ENCODE data around the gene EYA4. TPM values are rescaled to one million over a fixed set of nuclear protein-coding genes. Genes with fewer than 3 reads are reported as not detected.
A peak's percentile ranks its signal among the peaks of the same experiment; 100 is the strongest.

The EYA4 gene
- total RNA-seq, 2 donors from 2014 or later = not detected

GRCh38 chr6:133478673-133479072 lies 237.5 kb downstream of the EYA4 start:
- ATAC-seq (no peak), DNase-seq (ENCODE audit: low spot score in 2 of 2) (no peak)
- no peaks in the 10 kb centered on the region for H3K9me3 Mint-ChIP-seq
- H3K27ac Mint-ChIP-seq = no peak overlapping the region
- no peaks in the 10 kb centered on the region for H3K36me3 Mint-ChIP-seq

GRCh38 chr6:133487174-133487573 lies 246.0 kb downstream of the EYA4 start:
- no peaks in the 10 kb centered on the region for H3K36me3 Mint-ChIP-seq
- no peak for ATAC-seq

GRCh38 chr6:133495205-133495903 lies 254.2 kb downstream of the EYA4 start:
- ATAC-seq (no peak), DNase-seq (ENCODE audit: low spot score in 2 of 2) (no peak)
- no peak overlapping the region for H3K27ac Mint-ChIP-seq
- peaks cover 3 to 5% of the 10 kb centered on the region in 2 donors for H3K9me3 Mint-ChIP-seq
- H3K36me3 Mint-ChIP-seq = no peaks in the 10 kb centered on the region

More at GRCh38 chr6:133487174-133487573, 246.0 kb downstream of the EYA4 start:
- no peak overlapping the region for H3K27ac Mint-ChIP-seq
- H3K9me3 Mint-ChIP-seq = peaks cover 14 to 17% of the 10 kb centered on the region in 2 donors
- no peak for DNase-seq (ENCODE audit: low spot score in 2 of 2)

DNA sequence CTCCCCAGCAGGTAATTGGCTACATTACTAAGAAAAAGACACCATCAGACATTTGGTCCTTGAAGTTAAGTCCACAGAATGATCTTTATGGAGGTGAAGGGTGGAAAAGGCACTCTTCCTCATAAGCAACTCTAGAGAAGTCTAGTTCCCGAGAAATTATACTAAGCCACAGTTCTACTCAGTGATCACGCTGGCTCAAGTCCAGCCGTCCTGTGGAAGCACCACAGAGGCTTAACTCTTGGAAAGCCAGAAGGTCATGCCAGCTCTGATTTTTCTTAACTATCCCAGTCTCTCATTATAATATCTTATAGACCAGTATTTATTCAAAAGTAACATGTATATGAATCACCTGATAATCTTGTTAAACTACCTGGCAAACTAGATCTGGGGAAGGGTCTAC lies 258.5 kb downstream of the EYA4 start:
- DNase-seq (ENCODE audit: low spot score in 2 of 2) (no peak), ATAC-seq (no peak)
- Mint-ChIP-seq H3K9me3 (no peaks in the 10 kb centered on the region), H3K27ac (no peak overlapping the region), H3K36me3 (no peaks in the 10 kb centered on the region)

DNA sequence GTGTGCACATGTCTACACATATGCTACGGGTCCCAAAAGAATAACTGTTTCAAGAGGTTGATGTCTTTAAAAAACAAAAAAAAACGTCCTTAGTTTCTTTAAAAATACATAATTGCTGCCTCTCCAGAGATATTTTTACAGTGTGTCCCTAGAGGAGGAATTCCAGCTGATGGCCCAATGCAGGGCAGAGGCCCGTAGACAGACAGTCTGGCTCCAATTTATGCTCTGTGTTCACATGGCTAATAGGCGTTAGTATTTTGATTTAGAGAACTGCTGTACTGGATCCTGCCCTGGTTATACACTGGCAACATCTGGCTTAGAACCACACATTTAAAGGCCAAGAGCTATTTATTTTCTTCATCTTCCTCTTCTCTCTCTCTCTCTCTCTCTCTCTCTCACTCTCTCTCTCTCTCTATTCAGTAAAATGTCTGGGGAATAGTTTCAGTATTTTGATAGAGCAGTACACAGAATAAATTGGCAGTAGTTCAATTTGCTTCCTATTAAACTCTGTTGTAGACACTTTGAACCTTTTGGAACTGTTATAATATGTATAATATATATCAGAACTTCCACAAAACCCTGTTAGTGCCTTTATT lies 260.6 kb downstream of the EYA4 start:
- H3K9me3 Mint-ChIP-seq = no peaks in the 10 kb centered on the region
- H3K36me3 Mint-ChIP-seq = no peaks in the 10 kb centered on the region
- ATAC-seq (no peak), DNase-seq (ENCODE audit: low spot score in 2 of 2) (no peak)
- no peak overlapping the region for H3K27ac Mint-ChIP-seq

DNA sequence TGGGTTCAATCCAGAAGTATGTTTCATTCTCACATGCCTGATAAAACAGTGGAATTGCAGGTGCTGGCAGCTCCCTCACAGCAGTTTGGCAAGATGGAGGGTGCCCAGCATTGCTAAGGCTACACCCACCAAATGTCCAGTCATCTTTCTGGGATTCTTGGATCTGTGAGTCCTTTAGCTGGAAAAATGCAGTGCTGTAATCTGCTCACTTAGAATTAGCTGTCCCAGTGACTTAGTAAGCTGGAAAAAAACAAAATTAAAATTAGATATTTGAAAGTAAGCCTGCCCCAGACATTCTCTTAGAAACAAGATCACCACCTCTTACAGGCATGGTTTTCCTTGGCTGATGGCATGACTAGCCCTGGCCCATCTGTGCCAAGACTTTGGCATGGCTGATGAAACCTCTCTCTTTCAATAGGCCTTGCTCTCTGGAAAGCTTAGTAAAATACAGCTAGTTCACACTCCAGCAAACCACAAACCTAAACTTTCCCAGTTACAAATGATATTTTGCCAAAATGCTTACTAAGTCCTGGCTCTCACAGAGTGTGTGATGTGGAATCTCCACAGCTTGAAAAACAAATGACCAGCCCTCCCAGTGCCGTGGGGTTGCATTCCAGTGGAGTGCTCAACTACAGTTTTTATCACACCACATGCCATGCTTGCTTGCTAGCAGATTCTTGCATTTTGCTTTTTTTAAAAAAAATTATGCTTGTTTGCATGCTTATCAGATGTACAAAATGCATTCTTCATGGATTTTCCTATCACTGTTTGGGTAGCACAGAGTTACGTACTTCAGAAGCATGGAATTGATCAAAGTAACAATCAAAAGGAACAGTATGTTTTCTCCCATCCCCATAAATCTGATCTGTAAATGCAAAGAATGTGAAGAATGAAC lies 261.5 kb downstream of the EYA4 start:
- no peak overlapping the region for H3K27ac Mint-ChIP-seq
- no peaks in the 10 kb centered on the region for H3K36me3 Mint-ChIP-seq
- DNase-seq (ENCODE audit: low spot score in 2 of 2) (no peak), ATAC-seq (no peak)
- H3K9me3 Mint-ChIP-seq = no peaks in the 10 kb centered on the region

DNA sequence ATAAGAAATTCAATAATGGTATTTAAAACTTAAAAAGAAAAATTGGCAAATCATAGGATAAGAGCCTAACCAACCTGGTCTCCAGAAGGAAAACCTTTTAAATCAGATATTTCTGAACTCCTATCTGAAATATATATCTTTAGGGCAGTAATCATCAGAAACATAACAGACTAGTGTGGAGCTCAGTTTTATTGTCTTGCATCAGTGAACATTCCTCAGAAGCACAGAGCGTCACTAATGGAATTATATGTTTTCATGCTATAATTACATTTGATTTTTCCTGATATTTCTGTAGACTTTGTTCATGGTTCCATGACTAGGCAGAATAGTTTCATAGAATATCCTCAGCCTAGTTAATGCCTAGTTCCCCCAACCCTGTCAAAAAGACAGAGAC lies 262.2 kb downstream of the EYA4 start:
- no peaks in the 10 kb centered on the region for H3K36me3 Mint-ChIP-seq
- H3K27ac Mint-ChIP-seq = no peak overlapping the region
- no peaks in the 10 kb centered on the region for H3K9me3 Mint-ChIP-seq
- no peak for DNase-seq (ENCODE audit: low spot score in 2 of 2)
- ATAC-seq = no peak

DNA sequence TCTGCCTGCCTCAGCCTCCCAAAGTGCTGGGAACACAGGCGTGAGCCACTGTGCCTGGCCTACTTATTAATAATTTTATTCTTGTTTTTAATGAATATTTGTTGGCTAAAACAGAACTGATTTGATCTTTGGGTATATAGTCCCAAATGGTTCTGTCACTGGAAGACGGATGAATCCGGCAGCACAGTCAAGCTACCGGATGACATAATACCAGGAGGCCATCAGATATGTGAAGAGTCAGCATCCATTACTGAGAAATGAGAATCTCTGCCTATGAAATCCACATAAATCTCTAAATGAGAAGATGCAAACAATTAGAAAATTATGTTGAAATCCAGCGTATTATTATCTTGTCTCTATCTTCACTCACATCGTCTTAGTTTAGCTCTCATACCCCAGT lies 263.0 kb downstream of the EYA4 start:
- ATAC-seq (no peak), DNase-seq (ENCODE audit: low spot score in 2 of 2) (no peak)
- Mint-ChIP-seq H3K27ac (no peak overlapping the region), H3K9me3 (no peaks in the 10 kb centered on the region), H3K36me3 (no peaks in the 10 kb centered on the region)

GRCh38 chr6:133504761-133505160 lies 263.6 kb downstream of the EYA4 start:
- ATAC-seq (no peak), DNase-seq (ENCODE audit: low spot score in 2 of 2) (no peak)
- no peaks in the 10 kb centered on the region for H3K36me3 Mint-ChIP-seq
- no peak overlapping the region for H3K27ac Mint-ChIP-seq
- no peaks in the 10 kb centered on the region for H3K9me3 Mint-ChIP-seq

DNA sequence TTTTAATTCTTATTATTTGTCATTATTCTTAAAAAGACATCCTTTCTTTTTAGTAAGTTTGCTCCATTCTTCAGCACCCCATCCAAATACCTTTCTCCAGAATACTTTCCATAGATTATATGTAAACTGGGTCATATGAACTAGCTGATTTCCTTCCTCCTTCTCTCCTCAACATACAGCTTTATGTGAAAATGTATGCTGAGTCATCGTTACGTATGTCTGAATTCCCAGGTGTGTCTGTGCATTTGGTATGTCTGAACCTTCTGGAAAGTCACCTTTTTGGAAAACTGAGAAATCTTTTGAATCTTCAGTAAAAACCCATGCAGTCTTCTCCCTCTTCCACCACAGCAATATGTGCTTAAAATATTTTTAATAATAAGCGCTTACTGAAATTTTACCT lies 264.5 kb downstream of the EYA4 start:
- H3K36me3 Mint-ChIP-seq = no peaks in the 10 kb centered on the region
- no peak overlapping the region for H3K27ac Mint-ChIP-seq
- H3K9me3 Mint-ChIP-seq = no peaks in the 10 kb centered on the region
- ATAC-seq = no peak
- no peak for DNase-seq (ENCODE audit: low spot score in 2 of 2)

GRCh38 chr6:133512410-133513016 lies 271.4 kb downstream of the EYA4 start:
- ATAC-seq = no peak
- Mint-ChIP-seq H3K36me3 (no peaks in the 10 kb centered on the region), H3K9me3 (peaks cover 0 to 4% of the 10 kb centered on the region in 2 donors), H3K27ac (no peak overlapping the region)
- peak in 1 of 2 donors; percentile 8 for DNase-seq (ENCODE audit: low spot score in 2 of 2)

DNA sequence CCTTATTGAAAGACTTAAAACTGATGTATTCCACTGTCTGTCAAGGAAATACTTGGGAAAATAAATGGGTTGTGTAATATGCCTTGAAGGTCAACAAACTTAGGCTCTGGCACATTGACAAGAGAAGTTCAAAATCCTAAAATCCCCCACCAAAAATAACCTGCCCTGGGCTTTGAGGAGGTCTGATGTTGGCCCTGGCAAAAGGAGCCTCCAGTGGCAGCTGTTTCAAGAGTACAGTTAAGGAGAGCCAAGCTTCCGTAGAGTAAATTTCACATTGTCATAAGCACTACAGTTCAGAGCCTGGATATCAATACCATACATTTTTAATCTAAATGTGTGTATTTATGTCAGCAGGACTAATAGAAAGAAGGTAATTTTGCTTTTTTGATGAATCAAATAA lies 282.7 kb downstream of the EYA4 start:
- H3K27ac Mint-ChIP-seq = no peak overlapping the region
- H3K36me3 Mint-ChIP-seq = no peaks in the 10 kb centered on the region
- ATAC-seq = no peak
- DNase-seq (ENCODE audit: low spot score in 2 of 2) = no peak
- no peaks in the 10 kb centered on the region for H3K9me3 Mint-ChIP-seq

GRCh38 chr6:133526436-133526835 lies 285.3 kb downstream of the EYA4 start:
- Mint-ChIP-seq H3K27ac (no peak overlapping the region), H3K36me3 (no peaks in the 10 kb centered on the region), H3K9me3 (no peaks in the 10 kb centered on the region)
- ATAC-seq (no peak), DNase-seq (ENCODE audit: low spot score in 2 of 2) (no peak)

DNA sequence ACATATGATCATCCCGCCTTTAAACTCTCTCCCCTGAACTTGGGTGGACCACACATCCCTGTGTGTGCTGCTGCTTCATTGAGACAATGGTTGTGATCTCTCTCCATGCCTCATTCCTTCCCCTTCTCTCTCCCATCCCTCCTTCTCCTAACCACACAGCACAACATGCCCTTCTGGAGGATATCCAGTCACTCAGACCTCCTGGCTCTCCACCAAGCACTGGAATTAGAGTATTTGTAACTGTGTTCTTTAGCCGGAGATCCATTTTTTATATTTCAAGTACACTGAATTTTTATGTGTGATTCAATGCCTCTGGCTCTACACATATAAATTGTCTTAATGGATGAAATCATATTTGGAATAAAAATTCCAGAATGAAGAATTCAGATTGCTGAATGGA lies 287.4 kb downstream of the EYA4 start:
- Mint-ChIP-seq H3K9me3 (no peaks in the 10 kb centered on the region), H3K36me3 (no peaks in the 10 kb centered on the region), H3K27ac (no peak overlapping the region)
- DNase-seq (ENCODE audit: low spot score in 2 of 2) = no peak
- ATAC-seq = no peak

GRCh38 chr6:133532908-133533307 lies 291.8 kb downstream of the EYA4 start:
- no peaks in the 10 kb centered on the region for H3K9me3 Mint-ChIP-seq
- DNase-seq (ENCODE audit: low spot score in 2 of 2) (no peak), ATAC-seq (no peak)
- H3K27ac Mint-ChIP-seq = no peak overlapping the region
- H3K36me3 Mint-ChIP-seq = no peaks in the 10 kb centered on the region

- H3K36me3 Mint-ChIP-seq = no peaks in the 10 kb centered on the region
- H3K27ac Mint-ChIP-seq = no peak overlapping the region
- DNase-seq (ENCODE audit: low spot score in 2 of 2) = no peak
- no peak for ATAC-seq
- H3K9me3 Mint-ChIP-seq = no peaks in the 10 kb centered on the region
These were observed 298.5 kb downstream of the EYA4 start for GRCh38 chr6:133539502-133540259.
